GM19240 (cell line): ENCODE data around the gene SERPINA12.
"Not testable (repeated sequence)": the region's sequence is repeated elsewhere in the genome, so short reads cannot be mapped to it uniquely, and the experiment has no call there.

Source experiments
- DNase-seq: peaks from one replicate; pipeline ENCODE4 v3.0.0; 2011; ENCODE audit warnings: low spot score; ENCODE audit not compliant: insufficient read length

Gene SERPINA12

DNA sequence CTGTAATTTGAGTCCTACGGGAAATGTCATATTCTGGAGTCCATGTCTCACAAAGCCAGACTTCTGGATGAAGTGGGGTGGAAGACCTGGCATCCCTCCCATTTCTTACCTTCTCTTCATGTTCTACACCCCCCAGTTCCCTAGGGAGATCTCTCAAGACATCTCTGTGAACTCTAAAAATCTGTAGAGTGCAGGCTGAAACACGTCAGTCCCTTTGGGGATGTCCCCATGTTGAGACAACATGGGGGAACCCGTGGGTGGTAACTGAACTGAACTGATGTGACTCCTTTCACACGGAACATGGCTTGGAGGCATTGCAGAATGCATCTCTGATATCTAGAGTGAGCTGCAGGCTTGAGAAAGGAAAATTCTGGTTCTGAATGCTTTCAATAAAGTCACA lies 15.2 kb downstream of the SERPINA12 start:
- no peak for DNase-seq

DNA sequence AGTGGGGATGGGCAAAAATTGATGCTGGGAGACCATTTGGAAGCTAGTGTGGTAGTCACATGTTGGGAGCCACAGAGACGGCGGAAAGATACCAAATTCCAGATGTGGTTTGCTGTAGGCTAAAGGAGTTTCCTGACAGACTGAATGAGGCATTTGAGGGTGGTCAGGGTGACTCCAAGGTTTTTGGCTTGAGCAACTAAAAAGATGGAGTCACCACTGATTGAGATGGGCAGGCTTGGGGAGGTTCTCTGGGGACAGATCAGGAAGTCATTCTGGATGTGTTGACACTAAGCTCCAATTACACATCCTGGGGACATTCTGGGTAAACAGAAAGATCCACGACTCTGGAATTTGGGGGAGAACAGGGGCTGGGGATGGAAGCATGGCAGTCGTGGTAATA lies 17.8 kb downstream of the SERPINA12 start:
- DNase-seq, result no peak

DNA sequence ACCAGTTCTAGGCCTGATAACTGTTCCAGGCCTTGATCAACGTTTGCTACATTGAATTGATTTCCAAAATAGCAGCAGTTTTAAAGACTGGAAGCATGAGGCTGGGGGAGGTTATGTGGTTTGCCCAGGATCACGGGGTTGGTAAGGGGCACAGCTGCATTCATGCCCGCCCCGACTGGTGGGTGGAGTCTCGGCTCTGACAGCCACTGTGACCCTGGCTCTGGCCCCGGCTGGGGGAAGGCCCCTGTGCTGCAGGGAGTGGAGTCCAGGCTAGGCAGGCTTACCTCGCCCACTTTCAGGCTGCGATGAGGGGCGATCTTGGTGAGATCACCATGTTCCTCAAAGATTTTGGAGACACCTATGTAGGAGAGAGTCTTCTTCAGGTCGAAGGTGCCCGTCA lies 19.9 kb downstream of the SERPINA12 start:
- no peak for DNase-seq

DNA sequence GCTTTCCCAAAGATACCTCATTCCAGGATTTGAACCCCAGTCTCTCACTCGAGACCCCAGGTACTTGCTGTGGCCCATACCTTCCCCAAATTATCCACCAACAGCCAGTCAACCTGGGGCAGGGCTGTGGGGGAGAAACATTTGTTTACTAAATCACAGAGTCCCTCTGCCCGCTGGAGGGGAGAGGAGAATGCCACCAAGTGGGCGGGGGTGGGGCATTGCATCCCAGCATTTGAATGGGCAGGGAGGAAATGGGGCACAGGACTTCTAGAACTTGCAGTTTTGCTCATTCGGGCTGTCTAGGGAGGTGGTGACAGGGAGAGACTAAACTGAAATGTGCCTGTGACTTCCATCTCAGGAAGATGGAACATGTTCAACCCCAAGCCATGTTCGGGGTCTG lies 22.4 kb downstream of the SERPINA12 start:
- DNase-seq, result no peak

DNA sequence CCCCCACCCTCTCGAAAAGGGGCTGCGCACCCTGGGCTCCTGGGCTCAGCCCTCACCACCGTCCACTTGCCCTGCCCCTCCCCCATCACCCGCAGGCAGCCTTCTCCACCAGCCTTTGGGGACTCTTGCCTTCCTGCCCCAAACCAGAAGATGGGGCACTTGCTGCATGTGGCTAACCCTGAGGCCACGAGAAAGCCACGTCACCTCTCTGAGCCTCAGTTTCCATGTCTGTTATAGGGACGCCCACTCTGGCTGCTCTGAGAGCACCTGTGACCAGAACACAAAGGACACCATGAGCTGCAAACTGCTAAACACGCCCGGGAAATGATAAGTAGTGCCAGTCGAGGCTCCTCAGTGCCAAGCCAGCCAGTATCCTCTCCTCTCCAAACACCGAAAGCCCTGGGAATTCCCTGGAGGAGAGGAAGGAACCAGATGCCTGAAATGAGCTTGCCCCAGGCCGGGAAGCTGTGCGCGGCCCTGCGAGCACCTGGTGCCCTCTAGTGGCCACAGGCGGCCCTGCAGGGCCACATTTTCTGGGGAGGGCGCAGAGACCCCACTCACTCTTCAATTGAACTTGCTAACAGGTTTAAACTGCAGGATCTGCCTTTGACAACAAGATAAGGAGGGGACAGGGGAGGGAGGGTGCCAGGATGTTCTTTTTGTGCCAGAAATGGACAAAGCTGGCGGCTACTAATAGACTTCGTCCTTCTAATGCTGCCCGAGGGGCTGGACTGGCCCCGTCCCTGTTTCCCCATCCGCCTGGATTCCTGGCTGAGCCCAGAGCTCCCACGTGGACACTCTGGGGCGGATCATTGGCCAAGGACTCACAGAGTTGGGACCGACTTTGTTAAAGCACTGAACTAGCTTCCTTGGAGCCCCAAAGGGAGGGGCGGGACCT lies 23.1 kb downstream of the SERPINA12 start:
- peak; percentile 37 for DNase-seq

DNA sequence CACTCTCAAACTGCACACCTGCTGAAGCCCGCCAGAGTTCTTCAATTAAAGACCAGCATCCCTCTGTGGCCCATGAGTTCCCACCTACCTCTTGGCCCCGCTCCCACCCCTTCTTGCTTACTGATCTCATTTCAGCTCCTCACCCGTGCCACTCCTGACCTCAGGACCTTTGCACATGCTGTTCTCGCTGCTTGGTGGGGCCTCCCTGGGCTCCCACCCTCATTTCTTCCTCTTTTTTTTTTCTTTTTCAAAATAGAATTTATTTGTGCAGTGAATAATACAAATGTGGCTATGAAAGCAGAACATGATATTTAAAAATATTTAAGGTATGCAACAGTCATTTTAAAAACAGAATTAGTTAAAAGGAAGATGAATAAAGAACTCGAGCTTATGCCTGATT lies 24.8 kb downstream of the SERPINA12 start:
- DNase-seq, result no peak

DNA sequence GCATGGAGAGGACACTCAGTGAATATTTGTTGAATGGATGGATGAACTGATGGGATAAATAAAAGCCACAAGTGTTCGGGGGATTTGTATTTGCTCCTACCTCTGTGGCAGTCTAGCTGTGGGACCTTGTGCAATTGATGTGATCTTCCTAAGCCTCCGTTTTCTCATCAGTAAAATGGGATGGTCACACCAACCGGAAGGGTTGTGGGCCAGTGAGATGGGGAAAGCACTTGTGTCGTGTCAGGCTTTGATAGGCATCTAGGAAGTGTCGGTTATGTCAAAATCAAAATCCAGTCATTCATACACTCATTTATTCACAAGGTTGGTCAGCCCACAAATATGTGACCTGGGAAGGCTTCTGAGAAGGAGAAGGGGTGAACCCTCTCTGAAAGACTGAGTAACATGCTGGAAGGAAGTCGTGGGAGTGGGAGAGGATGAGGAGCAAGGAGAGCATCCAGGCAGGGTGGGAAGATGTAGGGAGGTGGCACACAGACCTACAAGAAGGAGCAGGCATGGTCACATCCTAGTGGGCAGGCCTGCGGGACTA lies 25.5 kb downstream of the SERPINA12 start:
- no peak for DNase-seq

DNA sequence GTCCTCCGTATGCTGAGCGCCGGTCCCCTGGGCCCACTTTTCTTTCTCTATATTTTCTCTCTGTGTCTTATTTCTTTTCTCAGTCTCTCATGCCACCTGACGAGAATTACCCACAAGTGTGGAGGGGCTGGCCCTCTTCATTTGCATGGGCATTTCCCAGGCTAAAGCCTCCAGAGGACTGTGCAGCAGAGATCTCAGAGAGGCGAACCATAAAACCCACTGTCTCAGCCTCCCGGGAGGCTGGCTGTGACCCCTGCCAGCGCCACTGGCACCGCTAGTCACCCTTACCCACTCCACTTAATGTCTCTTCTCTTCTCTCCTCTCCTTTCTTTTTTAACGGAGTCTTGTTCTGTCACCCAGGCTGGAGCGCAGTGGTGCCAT lies 26.2 kb downstream of the SERPINA12 start:
- no peak for DNase-seq

DNA sequence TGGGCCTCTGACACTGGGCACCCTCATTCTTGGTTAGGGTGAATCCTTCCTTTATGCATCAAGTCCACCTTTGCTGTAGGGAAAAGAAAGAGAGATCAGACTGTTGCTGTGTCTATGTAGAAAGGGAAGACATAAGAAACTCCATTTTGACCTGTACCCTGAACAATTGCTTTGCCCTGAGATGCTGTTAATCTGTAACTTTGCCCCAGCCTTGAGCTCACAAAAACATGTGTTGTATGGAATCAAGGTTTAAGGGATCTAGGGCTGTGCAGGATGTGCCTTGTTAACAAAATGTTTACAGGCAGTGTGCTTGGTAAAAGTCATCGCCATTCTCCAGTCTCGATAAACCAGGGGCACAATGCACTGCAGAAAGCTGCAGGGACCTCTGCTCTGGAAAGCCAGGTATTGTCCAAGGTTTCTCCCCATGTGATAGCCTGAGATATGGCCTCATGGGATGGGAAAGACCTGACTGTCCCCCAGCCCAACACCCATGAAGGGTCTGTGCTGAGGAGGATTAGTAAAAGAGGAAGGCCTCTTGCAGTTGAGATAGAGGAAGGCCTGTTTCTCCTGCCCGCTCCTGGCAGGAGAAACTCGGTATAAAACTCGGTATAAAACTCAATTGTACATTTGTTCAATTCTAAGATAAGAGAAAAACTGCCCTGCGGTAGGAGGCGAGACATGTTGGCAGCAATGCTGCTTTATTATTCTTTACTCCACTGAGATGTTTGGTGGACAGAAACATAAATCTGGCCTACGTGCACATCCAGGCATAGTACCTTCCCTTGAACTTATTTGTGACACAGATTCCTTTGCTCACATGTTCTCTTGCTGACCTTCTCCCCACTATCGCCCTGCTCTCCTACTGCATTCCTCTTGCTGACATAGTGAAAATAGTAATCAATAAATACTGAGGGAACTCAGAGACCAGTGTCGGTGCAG lies 26.9 kb downstream of the SERPINA12 start:
- not testable (repeated sequence) for DNase-seq

DNA sequence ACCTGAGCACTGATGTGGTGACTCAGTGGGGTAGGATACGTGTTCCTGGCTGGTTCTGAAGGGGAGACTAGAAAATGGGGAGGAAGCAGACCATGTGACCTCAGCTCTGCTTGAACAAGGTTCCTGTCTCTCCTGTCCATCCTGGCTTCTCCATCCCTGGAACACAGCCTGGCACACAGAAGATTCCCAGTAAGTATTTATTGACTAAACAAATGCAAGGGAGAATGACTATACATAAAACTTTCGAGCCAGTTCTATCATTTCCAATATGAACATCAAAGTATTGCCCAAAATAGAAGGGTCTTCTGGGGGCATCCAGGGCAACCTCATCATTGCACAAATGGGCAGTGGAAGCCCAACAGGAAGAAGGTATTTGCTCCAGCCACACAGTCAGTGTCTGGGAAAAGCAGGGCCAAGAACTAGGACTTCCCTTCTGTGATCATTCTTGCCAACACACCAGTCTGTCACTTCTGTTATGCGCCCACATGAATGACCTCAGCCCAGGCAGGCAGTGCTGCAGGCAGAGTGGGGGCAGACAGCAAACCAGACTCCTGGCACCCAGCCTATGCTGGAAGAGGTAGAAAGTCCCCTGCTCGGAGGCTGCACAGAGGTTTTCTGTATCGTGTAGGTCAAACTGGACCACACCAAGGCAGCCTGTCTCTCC lies 27.7 kb downstream of the SERPINA12 start:
- DNase-seq, result no peak

DNA sequence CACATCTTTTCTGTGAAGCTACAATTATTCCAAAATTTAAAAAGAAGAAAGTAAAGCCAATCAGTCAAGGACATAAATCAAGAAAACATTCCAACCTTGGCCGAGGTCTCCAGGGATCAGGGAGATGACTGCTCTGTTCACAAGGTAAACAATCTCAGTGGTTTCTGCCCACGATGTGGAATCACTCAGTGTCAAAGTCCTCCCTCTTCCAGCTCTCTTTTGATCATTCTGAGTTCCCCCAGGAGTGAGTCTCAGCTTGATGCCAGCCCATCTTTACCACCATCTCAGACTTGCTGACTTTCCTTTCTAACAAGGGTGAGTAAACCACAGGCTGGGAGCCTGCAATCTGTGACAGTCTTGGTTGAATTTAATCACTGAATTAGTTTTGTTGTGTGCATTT lies 28.5 kb downstream of the SERPINA12 start:
- no peak for DNase-seq

DNA sequence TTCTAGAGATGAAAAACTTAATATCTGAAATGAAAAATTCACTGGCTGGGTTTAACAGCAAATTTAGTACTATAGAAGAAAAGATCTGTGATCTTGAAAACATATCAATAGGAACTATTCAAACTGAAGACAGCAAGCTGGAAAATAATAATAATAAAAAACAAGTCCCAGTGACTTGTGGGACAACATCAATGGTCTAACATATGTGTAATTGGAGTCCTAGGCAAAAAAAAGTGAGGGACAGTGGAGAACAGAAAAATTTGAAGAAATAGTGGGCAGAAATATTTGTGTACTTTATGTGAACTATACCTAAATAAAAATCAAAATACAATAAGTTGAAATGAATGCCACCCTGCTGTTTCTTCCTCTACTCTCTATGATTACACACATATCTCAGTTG lies 30.8 kb downstream of the SERPINA12 start:
- no peak for DNase-seq

DNA sequence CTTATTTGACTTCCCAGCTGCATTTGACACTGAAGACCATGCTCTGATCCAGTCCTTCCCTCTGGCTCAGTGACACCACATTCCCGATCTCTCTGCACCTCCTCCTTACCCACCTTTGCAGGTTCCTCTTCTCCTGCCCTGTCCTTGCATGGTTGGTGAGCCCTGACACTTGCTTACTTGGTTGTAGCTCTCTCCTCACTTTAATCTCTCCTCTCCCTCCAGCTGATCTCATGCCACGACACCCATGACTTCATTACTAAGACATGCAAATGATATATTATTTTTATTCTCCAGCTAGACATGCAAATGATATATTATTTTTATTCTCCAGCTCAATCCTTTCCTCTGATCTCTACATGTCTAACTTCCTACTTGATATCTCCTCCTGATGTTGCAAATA lies 33.2 kb downstream of the SERPINA12 start, which contains the start of gene SERPINA9:
Gene SERPINA9 (minus strand): TSS at position 175 of the 400 bp plus-strand sequence. CDS start 6,357 bp downstream, outside the sequence.
- DNase-seq, result no peak

DNA sequence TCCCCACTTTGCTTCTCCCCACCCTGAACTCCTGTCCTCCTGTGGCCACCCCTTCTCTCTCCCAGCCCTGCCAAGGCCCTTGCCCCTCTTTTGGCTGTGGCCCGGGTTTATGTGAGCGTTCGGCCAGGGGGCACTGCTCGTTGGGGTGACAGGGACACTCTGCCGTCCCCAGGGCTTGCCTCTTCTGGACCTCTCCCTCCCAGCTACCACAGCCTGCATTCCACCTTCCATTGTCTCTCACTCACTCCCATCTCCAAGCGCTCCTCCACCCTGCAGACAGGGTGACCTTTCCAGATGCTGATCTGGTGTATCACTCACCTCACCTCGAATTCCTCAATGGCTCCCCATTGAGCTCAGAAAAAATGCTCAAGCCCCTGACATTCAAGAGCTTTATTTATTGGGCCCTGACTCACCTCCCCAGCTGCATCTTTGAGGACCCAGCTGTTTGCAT lies 34.7 kb downstream of the SERPINA12 start:
- DNase-seq, result no peak

DNA sequence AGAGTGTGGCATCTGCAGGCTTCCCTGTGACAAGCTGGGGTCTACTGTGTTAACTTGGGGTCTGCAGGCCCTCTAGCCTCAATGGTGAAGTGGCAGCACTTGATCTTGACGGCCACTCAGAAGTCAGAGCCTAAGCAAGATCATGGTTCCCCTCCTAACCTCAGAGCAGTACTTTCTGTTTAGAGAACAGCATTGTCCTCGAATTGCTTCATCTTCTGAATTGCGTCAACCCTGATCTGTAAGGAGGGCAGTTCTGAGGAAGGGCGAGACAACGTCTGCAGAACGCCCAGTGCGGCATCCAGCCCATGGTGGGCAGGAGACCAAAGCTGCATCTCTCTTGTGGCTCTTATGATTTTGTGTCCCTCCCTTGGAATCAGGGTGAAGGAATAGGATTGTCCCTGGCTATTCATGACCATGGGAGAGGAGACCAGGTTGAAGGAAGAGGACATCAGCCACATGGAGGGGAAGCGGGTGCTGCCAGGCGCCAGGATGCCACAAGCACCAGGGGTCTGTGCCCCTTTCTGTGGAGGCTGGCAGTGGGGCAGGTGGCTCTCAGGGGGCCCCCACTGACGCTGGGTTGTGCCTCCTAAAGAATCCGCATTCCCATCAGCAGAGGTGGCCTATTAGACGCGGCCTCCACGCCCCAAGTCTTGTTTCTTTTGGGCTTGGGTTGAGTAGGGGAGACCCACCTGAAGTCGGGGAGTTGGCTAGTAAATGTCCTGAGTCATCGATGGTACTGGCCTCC lies 35.4 kb downstream of the SERPINA12 start:
- DNase-seq, result no peak

DNA sequence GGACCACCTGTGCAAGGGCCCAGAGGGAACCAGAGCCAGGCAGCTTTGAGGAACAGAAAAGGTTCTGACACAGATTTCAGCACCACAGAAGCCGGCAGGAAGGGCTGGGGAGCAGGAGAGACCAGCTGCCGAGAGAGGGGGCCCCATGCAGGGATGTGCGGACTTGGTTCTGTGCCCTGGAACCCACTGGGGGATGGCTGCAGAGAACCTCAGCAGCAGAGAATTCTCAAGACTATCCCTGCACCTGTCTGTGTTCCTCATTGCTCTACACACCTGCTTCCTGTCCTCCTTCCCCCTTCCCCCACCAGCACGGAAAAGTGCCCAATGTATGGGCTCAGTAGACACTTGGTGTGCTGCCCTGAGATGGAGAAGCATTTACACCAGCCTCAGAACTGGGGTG lies 36.4 kb downstream of the SERPINA12 start:
- DNase-seq, result no peak

DNA sequence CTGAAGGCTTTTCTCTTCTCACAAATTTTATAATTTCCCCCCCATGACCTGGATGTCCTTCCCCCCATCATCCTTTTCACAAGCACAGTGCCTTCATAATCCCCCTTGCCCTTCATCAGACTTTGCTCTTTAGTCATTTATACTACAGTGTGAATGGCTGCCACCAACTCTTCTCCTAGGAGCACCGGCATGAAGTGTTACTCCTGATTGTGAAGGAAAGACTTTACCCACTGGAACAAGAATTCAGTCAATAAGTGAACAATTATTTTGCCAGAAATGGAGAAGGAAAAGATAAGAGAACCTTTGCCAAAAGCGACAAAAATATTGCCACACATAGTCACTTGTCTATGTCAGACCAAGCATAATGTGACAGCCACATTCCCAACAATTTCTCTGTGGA lies 38.2 kb downstream of the SERPINA12 start:
- no peak for DNase-seq

DNA sequence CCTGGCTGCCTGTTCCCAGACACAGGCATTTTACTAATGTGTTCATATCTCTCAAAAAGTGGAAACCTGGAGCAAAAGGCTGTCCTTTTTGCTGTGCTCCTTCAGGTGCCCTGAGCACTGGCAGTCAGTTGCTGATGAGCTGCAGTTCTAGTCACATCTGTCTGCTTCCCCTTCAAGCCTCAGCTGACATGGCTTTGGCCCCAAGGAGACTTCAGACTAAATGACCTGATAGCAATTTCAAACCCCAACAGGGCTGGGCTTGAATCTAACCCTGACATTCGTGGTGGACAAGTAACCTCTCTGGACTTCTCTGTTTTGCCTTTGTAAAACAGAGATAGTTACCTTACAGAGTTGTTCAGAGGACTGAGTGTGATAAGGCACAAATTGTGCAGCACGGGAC lies 39.0 kb downstream of the SERPINA12 start:
- DNase-seq, result no peak

DNA sequence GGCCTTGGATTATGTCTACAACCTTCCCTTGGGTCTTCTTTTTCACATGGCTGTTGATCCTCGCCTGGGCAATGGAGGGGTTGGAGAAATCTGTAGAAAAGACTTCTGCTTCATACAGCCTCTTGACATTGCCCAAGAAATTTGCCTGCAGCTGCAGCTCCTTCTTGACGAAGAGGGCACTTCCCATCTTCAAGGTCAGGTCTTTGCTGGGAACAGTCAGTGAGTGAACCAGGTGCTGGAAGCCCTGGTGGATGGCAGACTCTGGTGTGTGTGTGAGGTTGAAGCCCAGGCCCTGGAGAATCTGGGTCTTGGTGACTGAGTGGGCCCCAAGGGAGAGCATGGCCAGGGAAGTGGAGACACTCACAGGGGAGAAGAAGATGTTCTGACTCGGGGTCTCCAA lies 40.0 kb downstream of the SERPINA12 start:
- no peak for DNase-seq

DNA sequence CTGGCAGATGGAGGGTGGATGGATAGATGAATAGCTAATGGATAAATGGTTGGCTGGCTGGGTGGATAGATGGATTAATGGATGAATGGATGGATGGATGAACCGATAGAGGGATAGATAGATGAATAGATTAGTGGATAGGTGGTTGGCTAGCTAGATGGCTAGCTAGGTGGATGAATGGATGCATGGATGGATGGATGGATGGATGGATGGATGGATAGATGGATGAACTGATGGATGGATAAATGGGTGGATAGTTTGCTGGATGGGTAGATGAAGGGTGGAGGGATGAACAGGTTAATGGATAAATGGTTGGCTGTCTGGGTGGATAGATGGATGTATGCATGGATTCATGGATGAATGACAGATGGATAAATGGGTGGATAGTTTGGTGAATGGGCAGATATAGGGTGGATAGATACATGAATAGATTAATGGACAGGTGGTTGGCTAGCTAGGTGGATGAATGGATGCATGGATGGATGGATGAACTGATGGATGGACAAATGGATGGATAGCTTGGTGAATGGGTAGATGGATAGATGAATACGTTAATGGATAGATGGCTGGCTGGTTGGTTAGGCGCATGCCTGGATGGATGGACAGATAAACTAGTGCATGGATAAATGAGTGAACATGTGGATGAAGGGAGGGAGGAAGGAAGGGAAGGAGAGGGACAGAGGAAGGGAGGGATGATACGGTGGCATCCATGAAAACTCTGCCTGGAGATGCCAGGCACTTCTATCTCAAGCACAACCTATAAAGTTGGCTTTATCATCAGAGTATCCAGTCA lies 41.3 kb downstream of the SERPINA12 start:
- no peak for DNase-seq
